ENCODE data around the gene EFNB2.

The EFNB2 gene

DNA sequence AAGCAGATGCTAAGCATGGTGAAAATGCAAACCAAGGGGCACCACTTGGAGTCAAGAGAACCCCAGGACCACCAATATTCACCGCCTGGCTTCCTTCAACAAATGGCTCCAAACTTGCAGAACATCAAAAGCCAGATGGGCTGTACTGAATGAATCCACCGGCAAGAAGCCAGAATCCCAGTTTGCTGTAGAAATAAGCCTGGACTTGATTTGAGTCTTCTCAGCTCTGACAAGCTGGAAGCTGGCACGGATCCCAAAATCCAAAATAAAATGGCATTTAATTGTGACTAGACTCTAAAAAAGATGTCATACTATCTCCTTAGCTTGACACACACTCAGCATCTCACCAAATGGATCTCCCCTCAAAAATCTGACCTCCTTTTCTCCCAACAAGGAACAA lies 11.9 kb downstream of the EFNB2 start:
- no peak for DNase-seq

DNA sequence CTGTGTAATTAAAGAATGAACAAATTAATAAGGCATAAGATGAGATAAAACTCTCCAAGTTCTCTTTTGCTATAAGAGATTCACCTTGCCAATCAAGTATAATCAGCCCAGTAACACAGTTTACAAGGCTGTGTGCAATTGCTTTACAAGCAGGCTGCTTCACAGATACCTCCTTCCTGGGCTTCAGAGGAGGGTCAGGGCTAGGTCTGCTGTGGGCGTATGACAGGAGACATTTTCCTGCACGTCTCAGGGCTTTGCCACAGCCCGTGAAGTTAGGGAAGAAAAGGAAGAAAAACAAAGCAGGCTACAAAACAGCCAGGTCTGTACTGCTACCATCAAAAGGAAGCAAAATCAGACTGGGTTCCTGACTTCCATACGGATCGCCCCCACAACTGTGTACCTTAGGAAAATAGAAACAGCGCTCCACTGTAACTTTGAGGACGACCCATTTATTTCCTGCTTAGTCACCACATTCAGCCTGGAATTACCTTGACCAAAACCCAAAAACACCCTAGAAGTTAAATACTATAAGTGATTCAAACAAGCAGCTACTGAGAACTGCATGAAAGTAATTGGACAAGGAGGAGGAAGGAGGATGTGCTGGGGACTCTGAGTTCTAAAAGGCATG lies 12.4 kb downstream of the EFNB2 start:
- no peak for DNase-seq

DNA sequence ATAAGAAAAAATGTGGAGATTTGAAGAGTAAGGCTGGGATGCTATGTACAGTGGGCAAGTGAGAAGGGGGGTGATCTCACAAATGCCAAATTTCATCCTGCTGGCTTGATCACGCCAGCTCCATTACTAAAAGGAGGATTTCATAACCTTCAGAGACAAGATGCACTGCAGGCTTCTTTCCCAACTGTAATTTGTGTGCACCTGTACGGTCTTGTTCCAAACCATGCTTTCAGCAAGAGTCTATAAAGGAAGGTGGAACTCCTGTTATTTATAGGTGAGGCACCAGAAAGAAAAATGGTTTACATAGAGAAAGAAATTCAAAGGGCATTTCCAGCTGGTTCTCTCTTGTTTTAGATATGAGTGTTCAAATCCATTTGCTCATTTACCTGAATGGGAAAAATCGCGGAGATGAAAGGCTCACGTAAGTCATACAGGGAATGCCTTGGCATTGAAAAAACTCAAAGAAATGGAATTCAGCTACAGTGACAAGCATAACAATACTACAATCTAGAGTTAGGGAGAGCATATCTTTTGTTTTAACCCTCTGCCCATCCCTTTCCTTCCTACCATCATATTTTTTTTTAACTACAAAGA lies 13.3 kb downstream of the EFNB2 start:
- no peak for DNase-seq

DNA sequence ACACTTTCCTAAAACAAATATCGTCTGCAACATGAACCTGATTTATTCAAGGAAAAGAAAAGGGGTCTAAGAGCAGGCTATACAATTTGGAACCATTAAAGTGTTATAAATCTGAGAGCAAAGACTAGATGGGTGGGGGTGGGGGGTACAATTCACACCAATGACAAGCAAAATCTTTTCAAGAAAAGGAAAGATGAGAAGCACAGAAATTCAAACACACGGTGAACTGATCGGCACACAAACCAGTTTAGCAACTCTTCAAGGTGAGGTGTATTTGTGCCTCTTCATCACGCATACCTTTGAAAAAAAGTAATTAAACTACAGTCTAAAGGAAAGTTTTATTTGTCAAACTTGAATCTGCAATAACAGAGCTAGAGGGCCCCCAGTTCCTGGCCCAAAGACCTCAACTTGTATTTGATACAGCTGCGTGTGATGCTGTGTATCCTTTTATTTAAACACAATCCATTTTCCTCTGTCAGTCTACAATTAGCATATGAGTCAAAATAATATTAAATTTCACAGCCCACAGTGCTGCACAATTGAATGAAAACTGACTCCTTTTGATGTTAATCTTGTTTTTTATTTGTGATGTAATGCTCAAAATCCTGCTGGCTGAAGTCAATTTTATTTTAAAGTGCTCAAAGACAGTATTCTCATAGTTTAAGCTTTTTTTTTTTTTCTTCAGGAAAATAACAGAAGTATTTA lies 14.2 kb downstream of the EFNB2 start:
- DNase-seq = peak; percentile 14 to 37

DNA sequence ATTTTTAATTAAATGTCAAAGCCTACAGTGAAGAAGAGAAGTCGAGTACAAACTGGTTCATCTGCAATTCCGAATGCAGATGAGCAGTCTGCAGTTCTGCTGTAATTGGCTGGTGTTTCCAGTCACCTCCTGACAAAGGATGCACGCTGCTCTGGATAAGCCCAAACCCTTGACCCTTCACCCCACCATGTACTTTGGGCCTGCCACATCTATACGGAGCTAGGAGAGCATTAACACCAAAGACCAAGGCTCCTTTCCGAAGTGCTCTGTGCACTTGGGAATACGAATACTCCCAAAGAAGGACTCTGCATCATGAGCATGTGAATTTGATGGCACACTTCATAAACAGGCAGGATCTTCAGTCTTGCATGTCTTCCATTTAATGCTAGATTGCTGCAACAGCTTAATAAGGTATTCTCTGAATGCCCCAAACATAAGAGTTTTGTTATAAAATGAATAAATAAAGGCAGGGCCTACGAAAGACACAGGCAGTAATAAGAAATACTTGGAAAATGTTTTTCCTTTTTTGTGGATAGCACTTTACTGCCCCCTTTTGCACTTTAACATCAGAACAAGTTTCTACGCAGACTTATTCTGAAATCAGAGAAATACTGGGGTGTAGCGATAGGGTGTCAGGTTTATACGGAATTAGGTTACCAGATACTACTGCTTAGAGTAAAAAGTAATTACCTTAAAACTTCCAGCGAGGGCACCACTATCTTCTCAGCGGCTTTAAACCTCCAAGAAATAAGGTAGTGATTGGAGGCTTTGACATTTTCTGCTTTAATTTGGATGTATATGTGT lies 15.0 kb downstream of the EFNB2 start:
- DNase-seq = no peak

DNA sequence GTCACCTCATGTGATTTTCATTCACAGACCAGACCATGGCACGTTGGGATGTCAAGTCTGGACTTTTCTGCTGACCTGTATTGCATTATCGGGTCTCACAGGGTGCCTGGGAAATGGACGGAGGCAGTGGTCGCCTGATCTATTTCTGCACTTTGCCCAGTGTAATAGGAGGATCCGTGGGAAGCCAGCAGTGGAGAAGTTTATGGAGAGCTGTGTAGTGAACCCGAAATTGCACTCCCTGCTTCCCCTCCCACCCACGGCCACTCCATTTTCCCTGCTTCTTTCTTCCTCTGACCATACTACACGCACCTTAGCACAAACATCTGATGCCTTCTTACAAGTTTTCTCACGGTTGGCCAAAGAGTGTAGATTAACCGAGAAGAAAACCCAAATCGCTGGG lies 16.9 kb downstream of the EFNB2 start:
- no peak for DNase-seq

DNA sequence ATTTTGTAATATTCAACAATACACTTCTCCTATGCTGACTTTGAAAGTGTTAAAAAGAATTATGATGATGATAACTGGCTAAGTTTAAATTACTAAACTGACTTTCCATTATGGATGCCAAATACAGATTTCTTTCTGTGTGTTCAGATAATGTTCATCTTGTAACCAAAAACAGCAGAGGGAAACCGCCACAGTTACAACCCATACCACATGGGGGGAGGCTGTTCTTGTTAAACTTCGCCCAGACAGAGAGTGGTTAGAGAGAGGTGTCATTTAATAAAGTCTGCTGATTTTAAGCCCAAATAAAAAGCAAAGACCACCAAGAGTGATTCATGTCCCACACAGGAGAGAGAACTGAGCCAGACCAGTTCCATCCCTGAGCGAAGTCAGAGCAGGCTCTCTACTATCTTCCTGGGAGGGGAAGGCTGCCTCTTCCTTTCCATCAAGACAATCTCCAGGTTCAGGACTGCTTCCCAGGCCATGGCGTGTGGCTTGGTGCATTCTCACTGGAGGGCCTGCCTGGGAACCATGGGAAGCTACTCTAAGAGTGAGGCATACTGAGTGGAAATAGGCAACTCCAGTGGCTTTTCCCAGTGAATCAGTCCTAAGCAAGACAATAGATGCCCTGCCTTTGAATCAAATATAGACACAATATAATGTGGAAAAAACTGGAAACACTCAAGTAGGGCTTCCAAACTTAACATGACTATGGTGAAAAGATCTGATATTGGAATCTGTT lies 18.2 kb downstream of the EFNB2 start:
- DNase-seq = no peak

DNA sequence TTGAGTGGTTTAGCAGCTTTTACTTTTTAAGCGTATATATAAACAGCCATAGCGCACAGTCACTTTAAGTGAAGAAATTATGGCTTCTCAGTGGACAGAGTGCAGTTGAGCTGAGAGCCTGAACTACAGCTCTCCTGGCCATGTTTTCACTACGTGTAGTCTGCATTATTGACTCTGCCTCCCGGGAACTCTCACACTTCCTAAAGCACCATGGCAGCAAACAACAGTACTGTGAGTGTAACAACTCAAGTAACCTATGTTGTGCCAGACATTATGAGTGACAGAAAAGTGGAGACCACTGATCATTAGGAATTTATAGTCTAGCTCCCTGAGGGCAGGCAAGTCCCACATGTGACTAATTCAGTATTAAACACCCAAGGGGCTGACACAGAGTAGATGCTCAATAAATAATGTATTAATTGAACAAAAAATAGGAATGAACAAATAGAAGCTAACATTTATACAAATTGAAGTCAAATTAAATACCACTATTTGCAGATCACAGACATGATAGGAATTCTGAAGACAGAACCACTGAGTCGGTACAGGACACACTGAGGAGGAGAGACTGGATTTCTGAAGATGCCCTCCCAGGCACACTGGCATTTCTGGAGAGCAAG lies 19.7 kb downstream of the EFNB2 start:
- no peak for DNase-seq

DNA sequence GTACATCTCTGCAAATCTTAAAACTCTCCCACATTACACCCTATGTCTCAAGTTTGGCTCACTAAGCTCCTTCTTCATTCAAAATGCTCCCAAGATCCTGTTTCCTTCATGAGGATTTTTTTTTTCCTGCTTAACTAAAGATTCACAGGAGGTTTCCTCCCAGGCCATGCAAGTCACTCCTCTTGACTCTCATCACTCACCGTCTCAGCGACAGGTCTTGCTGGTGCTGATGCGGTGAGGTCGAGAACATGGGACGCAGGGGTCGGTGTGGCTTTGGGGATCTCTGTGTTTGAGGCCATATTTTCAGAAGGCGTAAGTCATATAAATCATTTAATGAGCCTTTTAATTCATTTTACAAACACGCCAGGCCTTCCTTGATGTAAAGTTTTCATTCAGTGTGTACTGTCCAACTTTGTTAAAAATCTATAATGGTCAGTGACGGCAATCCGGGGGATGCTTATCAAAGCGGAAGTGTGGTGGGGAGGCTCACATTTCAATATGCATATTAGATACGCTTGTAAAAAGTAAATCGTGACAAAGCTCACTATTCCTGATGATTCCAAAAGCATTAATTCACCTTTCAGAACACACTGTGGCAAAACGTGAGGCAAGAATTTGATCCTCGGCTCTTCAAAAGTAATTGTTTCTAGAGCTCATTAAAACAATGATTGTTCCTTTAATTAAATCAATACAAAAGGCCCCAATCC lies 20.4 kb downstream of the EFNB2 start:
- DNase-seq = no peak

DNA sequence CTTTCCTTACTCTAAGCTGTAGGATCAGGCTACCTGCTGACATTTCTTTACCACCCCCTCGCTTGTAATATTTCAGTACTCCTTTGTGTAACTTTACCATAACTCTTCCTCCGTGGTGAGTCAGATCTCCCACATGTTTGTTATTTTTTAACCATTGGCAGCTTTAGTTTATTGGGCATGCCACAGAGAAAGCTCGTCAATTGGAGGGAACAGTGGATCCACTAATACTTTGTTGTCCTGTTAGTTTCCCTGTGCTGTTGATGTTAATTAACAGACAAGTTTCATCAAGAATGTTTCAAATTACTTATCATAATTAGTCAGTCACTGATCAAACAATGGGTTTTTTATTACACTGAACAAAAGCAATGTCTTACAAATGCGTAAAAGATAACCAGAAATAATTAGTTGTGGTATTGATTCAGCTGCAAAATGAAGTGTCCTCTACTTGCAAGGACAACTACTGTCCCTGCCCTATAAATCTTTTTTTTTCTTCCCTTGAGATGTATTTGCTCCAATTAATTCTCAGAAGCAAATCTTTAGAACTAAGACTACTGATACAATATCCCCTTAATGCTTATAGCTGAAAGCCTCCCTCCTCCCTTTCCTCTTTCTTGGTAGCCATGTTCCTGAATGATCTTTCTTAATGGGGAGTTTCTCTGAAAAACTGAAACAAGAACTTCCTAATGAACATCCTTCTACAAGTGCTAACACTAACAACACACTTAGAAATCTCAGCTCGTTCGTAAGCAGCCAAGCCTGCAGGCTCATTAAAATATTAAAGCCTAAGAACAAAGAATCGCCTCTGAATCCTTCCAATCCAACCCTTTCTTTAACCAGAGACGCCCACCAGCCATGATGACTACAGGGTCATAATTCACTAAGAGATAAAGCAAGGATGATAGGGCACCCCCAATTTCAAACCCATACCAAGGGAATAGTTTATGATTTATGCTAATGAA lies 22.2 kb downstream of the EFNB2 start:
- DNase-seq = no peak

DNA sequence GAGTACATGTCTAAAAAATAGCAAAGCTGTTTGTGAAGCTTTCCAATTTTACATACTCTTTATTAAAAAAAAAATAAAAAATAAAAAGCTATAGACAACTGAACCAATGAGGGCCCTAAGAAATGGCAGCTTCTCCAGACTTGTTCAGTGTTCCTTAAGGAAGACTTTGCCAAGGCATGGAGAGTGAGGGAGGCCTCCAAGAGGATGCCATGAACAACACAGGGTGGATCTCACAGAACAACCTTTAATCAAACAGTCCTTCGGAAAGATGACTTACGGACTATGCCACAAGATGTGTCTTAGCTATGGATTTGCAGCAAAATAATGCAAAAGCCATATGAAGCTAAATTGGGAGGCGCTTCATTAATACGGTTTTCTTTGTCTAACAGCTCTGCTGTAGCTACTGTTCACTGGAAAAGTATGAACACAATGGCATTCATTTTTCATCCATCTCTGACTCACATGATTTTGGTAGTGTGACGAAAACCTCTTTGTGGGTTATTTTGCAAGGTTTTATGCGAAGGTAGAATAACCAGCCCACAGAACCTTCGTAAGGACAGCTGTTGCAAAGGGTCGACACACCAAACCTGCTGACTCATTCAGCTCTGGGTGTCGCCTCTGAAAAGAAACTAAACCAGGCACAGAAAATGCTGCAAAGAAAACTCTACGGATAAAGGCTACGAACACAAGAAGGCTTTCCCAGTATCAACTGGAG lies 27.7 kb downstream of the EFNB2 start:
- no peak for DNase-seq

DNA sequence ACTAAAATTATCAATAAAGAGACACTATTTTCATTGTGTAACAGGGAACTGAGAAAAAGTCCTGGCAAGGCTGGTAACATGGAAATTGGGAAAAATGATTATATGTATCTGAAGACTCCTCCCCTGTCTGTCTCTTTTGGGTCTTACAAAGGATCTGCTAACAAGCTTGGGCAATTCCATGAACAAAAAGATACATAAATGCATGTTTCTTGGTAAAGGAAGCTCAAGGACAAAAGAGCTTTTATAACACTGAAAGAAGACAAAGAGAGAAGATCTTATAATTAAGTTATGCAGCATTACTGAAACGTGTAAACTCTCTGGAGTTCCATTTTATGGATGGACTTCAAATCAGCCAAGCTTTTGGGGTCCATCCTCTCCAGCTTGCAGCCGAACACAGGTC lies 29.2 kb downstream of the EFNB2 start:
- DNase-seq = no peak

DNA sequence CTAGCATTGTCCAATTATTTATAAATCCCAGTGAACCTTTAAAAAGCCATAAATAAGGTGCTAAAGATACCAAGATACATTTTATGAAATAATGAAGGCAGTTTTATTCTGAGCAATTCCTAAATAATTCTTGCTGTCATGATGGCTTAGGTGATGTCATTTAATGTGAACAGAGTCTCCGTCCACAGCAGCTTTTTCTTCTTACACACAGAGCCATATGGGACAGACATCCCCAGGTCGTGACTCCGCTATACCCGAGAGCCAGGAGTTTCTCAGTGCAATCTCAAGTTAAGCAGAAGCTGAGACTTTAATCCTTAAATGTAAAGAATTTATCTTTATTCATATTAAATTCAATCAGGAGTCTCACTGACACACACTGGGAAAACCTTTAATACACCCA lies 29.7 kb downstream of the EFNB2 start:
- DNase-seq = no peak

DNA sequence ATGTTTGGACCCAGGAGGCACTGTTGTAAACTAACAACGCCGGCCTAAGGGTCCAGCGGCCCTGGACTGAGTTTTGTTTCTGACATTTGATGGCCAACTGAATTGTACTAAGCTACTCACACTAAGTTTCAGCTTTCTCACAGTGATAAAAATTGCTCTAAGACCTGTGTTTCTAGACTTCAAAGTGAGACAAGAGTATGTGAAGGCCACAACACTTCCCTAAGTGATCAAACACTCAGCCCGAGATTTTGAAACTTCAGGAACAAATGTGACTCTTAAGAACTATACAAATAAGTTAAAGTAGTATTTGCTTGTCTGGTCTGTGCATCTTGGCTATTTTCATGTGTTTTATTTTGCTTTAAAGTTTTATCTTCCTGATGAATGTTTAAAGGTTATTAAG lies 30.2 kb downstream of the EFNB2 start:
- no peak for DNase-seq

DNA sequence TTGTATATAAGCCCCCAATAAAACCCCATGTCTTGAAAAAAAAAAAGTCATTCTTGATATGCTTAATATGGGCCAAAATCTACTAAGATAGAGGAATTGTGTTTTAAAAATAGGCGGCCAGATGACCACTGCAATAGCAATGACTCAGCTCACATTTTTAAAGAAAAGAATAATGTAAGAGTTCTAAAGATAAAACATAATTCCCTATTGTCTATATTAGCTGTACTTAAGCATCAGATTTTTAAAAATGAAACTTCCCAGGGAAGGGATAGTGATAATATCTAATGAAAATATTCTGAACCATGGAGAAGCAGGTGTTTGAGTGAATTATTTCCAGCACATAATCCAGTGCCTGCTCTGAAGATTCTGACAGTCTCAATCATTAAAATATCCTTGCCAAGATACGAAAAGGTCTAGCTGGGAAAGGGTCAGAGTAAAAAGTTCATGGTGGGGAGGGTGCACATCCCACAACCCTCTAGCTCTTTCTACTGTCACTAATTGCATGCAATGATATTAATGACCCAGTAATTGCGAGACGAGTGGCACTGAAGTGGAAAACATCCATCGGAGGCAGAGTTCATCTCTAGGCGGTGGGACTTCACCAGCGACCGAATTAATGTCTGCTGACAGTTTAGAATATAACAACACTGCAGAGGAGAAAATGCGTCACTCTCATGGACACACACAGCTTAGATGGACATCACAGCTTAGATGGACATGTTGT lies 31.6 kb downstream of the EFNB2 start:
- DNase-seq = no peak

DNA sequence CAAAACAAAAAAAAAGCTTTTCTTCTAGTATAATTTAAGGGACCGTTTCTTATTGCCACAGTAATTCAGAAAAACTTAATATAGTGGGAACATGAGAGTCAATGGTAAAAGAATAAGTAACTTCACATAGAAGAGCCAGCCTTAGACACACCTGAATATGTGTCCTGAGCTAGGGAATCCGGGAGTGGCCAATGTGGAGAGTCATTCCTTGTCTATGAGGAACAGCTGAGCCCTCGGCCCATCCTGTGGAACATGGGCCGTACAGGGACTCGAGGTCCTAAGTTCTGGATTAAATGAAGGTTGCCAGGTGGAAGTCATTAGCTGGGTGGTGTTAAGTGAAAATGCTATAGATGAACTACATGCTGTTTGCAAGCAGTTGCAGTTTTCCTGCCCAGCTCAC lies 32.2 kb downstream of the EFNB2 start:
- DNase-seq = no peak

DNA sequence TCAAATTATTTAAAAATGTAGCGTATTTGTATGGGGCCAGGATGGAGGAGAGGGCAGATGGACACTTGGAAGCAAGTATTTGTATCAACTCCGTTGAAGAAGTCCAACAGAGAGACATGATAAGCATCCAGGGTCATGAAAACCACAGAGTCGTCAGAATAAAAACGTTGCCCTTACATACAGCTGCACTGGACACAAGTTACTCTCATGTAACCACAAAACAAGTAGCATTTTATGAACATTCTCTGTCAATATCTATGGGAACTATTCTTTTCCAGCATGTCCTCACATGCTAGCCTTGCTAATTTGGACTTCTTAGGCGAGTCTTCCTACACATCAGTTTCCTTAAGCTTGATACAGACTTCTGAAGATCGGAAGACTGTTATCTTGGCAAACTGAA lies 35.0 kb downstream of the EFNB2 start:
- no peak for DNase-seq

DNA sequence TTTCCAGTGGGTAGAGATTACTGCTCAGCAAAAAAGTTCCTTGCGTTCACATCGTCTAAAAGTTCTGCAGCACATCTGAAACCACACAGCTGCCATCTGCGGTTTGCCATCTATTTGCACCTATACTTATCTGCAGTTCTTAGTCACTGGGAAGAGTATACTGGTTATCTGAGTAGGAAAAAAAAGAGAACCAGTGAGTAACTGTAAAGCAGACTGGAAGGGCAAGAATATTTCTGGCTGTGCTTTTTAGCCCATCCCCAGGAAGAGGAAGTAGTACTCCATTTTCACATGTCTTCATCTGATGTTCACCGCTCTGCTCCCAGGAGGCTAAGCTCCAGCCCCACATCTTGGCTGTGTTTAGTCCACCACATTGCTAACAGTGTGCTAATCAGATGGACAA lies 35.6 kb downstream of the EFNB2 start:
- DNase-seq = no peak

DNA sequence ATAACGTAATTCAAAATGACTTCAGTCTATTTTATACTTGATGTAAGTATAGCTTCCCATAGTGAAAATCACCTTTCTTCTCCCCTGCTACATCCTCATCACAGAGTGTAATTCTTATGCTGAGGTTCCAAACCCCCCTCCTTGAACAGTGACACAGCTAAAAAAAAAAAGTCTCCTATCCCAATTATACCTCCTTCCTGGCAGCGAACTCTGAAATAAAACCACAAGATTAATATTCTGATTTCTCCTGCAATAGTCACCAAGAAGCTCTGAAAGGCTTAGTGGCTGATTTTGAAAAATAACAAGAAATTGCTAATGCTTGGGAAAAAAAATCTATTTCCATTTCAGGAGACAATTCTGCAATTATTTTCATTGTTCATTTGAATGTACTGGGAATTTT lies 36.3 kb downstream of the EFNB2 start:
- no peak for DNase-seq

Measured in NCI-H526 (cell line).